Measurements from ENCODE around the gene KCNJ16.

- TF ChIP-seq, protein P1, sequence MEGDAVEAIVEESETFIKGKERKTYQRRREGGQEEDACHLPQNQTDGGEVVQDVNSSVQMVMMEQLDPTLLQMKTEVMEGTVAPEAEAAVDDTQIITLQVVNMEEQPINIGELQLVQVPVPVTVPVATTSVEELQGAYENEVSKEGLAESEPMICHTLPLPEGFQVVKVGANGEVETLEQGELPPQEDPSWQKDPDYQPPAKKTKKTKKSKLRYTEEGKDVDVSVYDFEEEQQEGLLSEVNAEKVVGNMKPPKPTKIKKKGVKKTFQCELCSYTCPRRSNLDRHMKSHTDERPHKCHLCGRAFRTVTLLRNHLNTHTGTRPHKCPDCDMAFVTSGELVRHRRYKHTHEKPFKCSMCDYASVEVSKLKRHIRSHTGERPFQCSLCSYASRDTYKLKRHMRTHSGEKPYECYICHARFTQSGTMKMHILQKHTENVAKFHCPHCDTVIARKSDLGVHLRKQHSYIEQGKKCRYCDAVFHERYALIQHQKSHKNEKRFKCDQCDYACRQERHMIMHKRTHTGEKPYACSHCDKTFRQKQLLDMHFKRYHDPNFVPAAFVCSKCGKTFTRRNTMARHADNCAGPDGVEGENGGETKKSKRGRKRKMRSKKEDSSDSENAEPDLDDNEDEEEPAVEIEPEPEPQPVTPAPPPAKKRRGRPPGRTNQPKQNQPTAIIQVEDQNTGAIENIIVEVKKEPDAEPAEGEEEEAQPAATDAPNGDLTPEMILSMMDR (IDR thresholded peaks at IDR 0.05): no peak
- no peak for TF ChIP-seq POLR2A (IDR thresholded peaks at IDR 0.05)
- TF ChIP-seq POLR2AphosphoS5 (IDR thresholded peaks at IDR 0.05): no peak
Measured at GRCh38 chr17:70078994-70079531, 4.0 kb downstream of the KCNJ16 start.
